Common myeloid progenitor, CD34-positive (primary cell): ENCODE data around the gene PON1.

Source experiments
- CTCF ChIA-PET: fragments of 350-600 bp; sonication (Branson Sonifier 250); formaldehyde crosslinking; loops from one replicate; lab custom pipeline; 2021; ENCODE audit warnings: antibody characterized with exemption; lab: Charles Lee
- POLR2A ChIA-PET: fragments of 350-600 bp; sonication (Branson Sonifier 250); formaldehyde crosslinking; loops from one replicate; lab custom pipeline; 2021; ENCODE audit warnings: antibody characterized with exemption; lab: Charles Lee
- DNase-seq, 3 donors: peaks; one replicate each; pipeline versions ENCODE4 v3.0.0 to v3.0.0-alpha.2; 2013
- H3K27ac ChIP-seq, 2 experiments: 1 replicate in 1 of 2; 2 replicates in 1 of 2; pipeline ENCODE4 v1.7.0; 2013; ENCODE audit warnings: inconsistent platforms in 2 of 2, low read length in 2 of 2, mild to moderate bottlenecking in 2 of 2, low read depth in 1 of 2, moderate library complexity in 1 of 2; ENCODE audit not compliant: severe bottlenecking in 2 of 2, insufficient read depth in 1 of 2, poor library complexity in 1 of 2
- H3K27me3 ChIP-seq, 5 experiments: replicated peaks in 2 of 5; 1 replicate in 3 of 5; 2 replicates in 2 of 5; pipeline versions ENCODE4 v1.6.1 to v1.7.0; 2013; ENCODE audit warnings: low read length in 4 of 5, mild to moderate bottlenecking in 2 of 5, moderate library complexity in 2 of 5, inconsistent platforms in 1 of 5; ENCODE audit not compliant: insufficient read depth in 5 of 5, control insufficient read depth in 4 of 5
- H3K36me3 ChIP-seq, 4 experiments: 1 replicate in 2 of 4; 2 replicates in 2 of 4; pipeline versions ENCODE4 v1.6.1 to v1.7.0; 2013; ENCODE audit warnings: low read length in 3 of 4, control low read depth in 1 of 4, mild to moderate bottlenecking in 1 of 4; ENCODE audit not compliant: control insufficient read depth in 4 of 4, insufficient read depth in 4 of 4
- H3K4me1 ChIP-seq, 4 experiments: 1 replicate in 3 of 4; 2 replicates in 1 of 4; pipeline versions ENCODE4 v1.6.1 to v1.7.1; 2013; ENCODE audit warnings: low read length in 3 of 4, mild to moderate bottlenecking in 3 of 4, control low read depth in 1 of 4, inconsistent platforms in 1 of 4, moderate library complexity in 1 of 4; ENCODE audit not compliant: control insufficient read depth in 4 of 4, insufficient read depth in 4 of 4; ENCODE audit errors: control extremely low read depth in 1 of 4
- H3K4me3 ChIP-seq, 7 experiments: 1 replicate in 4 of 7; 2 replicates in 3 of 7; pipeline versions ENCODE4 v1.5.1 to v1.7.0; 2013; ENCODE audit warnings: mild to moderate bottlenecking in 7 of 7, low read length in 6 of 7, moderate library complexity in 6 of 7, inconsistent platforms in 2 of 7, low read depth in 2 of 7, control low read depth in 1 of 7; ENCODE audit not compliant: insufficient read depth in 4 of 7, control insufficient read depth in 1 of 7; ENCODE audit errors: extremely low read depth in 1 of 7
- H3K9me3 ChIP-seq, 5 experiments: 1 replicate in 4 of 5; 2 replicates in 1 of 5; pipeline versions ENCODE4 v1.6.1 to v1.7.1; 2013; ENCODE audit warnings: low read length in 4 of 5, mild to moderate bottlenecking in 2 of 5, inconsistent platforms in 1 of 5, low read depth in 1 of 5, moderate library complexity in 1 of 5; ENCODE audit not compliant: control insufficient read depth in 4 of 5, insufficient read depth in 2 of 5; ENCODE audit errors: control extremely low read depth in 1 of 5
- WGBS: methylation state at CpG from one replicate; pipeline ENCODE4 v1.1.5; 2013; ENCODE audit not compliant: insufficient coverage; 5-methylcytosine and 5-hydroxymethylcytosine counted together

Gene PON1

DNA sequence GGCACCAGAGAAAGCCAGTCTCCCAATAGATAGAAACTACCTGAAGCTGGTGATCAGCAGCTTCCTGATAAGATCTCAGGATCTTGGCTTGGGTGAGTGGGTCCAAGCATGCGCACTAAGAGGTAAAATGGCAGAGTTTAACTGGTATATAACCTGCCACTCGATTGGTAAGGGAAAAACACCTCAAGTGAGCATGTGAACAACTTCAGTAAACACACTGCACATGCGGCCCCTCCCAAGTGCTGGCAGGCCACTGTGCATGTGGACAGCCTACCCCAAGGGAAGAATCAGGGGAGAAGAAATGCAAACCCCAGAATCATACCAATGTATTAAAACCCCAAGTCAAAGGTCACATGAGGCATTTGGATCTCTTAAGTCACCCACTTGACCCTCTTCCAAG lies 17.7 kb upstream of the PON1 start:
- 100% methylated on average over 3 of the region's 3 CpGs for WGBS
- no peaks in the 10 kb centered on the region for H3K4me1 ChIP-seq
- no peaks in the 10 kb centered on the region for H3K36me3 ChIP-seq
- H3K27me3 ChIP-seq = no peaks in the 10 kb centered on the region
- CTCF ChIA-PET = no interaction called here
- POLR2A ChIA-PET = no interaction called here
- no peaks in the 10 kb centered on the region for H3K9me3 ChIP-seq
- no peak for DNase-seq
- no peak overlapping the region for H3K4me3 ChIP-seq
- no peak overlapping the region for H3K27ac ChIP-seq

DNA sequence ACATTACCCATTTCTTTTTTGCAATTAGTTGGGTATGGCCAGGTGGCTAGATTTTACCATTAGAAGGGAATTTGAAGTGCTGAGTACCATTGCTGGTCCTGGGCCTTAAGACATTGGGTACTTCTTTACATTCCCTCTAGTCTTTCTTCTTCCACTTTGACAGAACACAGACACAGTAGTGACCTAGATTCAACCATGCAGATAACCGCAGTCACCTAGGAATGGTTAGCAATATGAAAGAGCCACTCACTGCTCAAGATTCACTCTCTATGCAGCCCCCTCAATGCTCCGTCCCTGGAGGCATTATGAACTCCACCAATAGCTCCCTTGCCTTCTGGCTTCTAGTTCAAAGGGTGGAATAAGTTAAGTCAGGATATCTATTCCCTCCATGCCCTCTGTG lies 16.2 kb upstream of the PON1 start:
- DNase-seq = no peak
- H3K27me3 ChIP-seq = no peaks in the 10 kb centered on the region
- H3K9me3 ChIP-seq = no peaks in the 10 kb centered on the region
- H3K36me3 ChIP-seq = no peaks in the 10 kb centered on the region
- POLR2A ChIA-PET = no interaction called here
- H3K4me1 ChIP-seq = no peaks in the 10 kb centered on the region
- 100% methylated on average over 1 of the region's 2 CpGs for WGBS
- no peak overlapping the region for H3K27ac ChIP-seq
- no peak overlapping the region for H3K4me3 ChIP-seq
- CTCF ChIA-PET = no interaction called here

DNA sequence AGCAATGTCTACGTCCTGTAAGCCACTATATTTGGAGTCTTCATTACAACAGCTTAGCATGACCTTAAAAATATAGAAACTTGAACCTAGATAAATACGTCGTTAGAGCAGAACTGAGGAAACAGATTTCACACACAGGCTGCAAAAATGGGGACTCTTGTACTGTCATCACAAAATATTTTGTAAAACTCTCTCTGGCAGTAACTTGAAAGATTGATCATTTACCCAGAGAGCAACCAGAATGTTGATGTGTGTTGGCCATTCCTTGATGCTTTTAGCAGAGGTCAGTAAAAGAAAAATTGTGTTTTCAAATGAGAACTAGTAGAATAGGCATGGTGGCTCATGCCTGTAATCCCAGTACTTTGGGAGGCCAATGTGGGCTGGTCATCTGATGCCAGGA lies 14.5 kb upstream of the PON1 start:
- ChIA-PET POLR2A (no interaction called here), CTCF (no interaction called here)
- no peak for DNase-seq
- no peak overlapping the region for H3K4me3 ChIP-seq
- H3K36me3 ChIP-seq = no peaks in the 10 kb centered on the region
- H3K27ac ChIP-seq = no peak overlapping the region
- no peaks in the 10 kb centered on the region for H3K4me1 ChIP-seq
- no peaks in the 10 kb centered on the region for H3K27me3 ChIP-seq
- WGBS = 100% methylated on average over 3 of the region's 3 CpGs
- no peaks in the 10 kb centered on the region for H3K9me3 ChIP-seq

DNA sequence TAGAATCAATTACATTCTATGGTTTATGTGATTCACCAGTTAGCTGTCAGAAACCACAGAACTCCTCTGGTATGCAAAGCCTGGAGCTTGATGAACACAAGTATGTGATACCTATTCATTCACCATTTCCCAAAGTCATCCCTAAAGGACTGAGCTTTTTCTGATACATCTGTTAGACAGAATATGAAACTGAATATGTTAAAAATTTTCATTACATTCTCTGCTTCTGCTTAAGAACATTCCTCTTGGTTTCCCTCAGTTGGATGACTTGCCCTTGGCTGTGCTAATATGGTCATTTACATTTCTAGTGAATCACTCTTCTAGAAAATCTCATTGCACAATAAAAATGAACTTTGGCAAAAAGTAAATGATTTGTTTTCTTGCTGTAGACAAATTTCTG lies 10.8 kb upstream of the PON1 start:
- CTCF ChIA-PET = no interaction called here
- no peak for DNase-seq
- POLR2A ChIA-PET = interaction anchor here (0.6 kb wide), 1 partner anchor 9 kb away, joined by 3 read pairs; no protein-coding TSS in a partner anchor

DNA sequence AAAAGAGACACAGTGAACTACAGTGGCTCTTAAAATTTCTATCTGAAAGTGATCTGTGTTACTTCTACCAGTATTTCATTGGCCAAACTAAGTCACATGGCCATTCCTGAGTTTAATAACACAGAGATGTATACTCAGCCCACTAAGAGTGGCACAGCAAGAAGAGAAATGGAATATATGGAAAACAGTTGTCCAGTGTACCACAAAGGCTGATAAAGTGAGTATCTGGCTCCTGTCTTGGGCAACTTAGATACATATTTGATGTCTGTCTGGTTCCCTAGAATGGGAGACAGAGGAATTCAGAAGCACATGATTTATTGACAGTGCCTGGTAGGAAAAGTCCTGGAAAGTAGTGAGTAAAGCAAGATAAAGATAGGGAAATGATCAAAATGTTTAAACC lies 10.1 kb upstream of the PON1 start:
- ChIA-PET CTCF (no interaction called here), POLR2A (no interaction called here)
- no peaks in the 10 kb centered on the region for H3K9me3 ChIP-seq
- no peaks in the 10 kb centered on the region for H3K36me3 ChIP-seq
- H3K27me3 ChIP-seq = no peaks in the 10 kb centered on the region
- no peak overlapping the region for H3K4me3 ChIP-seq
- no peak for DNase-seq
- no peak overlapping the region for H3K27ac ChIP-seq
- peaks cover 0 to 7% (median 5%) of the 10 kb centered on the region in 4 experiments for H3K4me1 ChIP-seq

More for the DNA sequence above, 10.8 kb upstream of the PON1 start:
- Histone ChIP-seq H3K4me3 (no peak overlapping the region), H3K36me3 (no peaks in the 10 kb centered on the region), H3K27me3 (no peaks in the 10 kb centered on the region), H3K4me1 (peaks cover 0 to 7% (median 4%) of the 10 kb centered on the region in 4 experiments), H3K27ac (no peak overlapping the region), H3K9me3 (no peaks in the 10 kb centered on the region)

DNA sequence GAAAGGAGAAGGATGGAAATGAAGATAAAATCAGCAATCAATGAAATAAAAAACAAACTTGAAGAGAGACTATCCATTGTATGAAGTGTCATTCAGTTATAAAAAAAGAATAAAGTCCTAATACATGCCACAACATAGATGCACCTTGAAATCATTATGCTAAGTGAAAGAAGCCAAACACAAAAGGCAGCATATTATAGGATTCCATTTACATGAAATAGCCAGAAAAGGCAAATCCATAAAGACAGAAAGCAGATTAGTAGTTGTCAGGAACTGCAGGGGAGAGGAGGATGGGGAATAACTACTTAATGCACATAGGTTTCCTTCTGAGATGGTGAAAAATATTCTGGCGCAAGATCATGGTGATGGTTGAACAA lies 6.6 kb upstream of the PON1 start:
- DNase-seq = peak in 1 of 3 donors; percentile 1
- H3K9me3 ChIP-seq = no peaks in the 10 kb centered on the region
- POLR2A ChIA-PET = no interaction called here
- CTCF ChIA-PET = interaction anchor here (0.9 kb wide), 1 partner anchor 357 kb away, joined by 3 read pairs; no protein-coding TSS in a partner anchor
- peak overlapping the region; percentile 34 to 63 for H3K27ac ChIP-seq
- H3K36me3 ChIP-seq = no peaks in the 10 kb centered on the region
- WGBS = no CpG with 5 or more reads among the region's 1 CpG
- H3K27me3 ChIP-seq = no peaks in the 10 kb centered on the region
- H3K4me1 ChIP-seq = peaks cover 0 to 7% (median 5%) of the 10 kb centered on the region in 4 experiments
- peak overlapping the region in 6 of 7 experiments; percentile 40 to 81 (median 53) for H3K4me3 ChIP-seq

DNA sequence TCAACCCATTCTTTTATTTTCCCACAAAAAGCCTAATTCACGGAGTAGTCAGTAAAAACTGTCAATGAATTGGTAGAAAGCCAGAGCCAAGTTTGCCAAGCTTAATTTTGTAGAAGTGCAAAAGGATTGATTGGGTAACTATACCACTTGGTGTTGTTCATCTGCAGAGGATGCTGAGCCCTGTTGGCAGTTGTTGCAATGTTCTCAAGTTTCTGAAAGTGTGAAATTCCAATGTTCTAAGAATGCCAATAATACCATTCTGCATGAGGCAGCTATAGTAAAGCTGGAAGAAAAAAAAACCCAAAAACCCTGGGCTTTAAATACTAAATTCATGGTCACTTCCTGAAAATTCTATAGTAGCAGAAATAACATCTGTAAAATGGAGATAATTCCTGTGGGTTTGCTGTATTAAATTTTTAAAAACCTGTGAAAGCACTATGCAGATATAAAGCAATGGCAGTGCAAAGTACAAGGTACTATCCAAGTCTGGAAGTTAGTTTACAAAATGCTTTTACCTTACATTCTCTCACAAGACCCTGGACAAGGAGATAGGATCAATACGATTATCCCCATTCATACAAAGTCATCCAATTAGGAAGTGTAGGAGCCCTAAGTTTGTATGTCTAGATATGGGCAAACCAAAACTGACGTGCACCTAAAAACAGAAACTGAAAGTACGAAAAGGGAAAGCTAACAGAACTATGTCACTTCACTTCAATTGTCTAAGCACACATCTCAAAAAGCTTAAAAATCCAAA lies 6.0 kb upstream of the PON1 start:
- H3K27ac ChIP-seq = peak overlapping the region; percentile 34 to 63
- no peaks in the 10 kb centered on the region for H3K9me3 ChIP-seq
- H3K36me3 ChIP-seq = no peaks in the 10 kb centered on the region
- POLR2A ChIA-PET = no interaction called here
- WGBS = no CpG with 5 or more reads among the region's 4 CpGs
- peak; percentile 43 to 79 (median 70) for DNase-seq
- no peaks in the 10 kb centered on the region for H3K27me3 ChIP-seq
- H3K4me1 ChIP-seq = peaks cover 0 to 7% (median 5%) of the 10 kb centered on the region in 4 experiments
- peak overlapping the region in 6 of 7 experiments; percentile 40 to 81 (median 53) for H3K4me3 ChIP-seq
- CTCF ChIA-PET = interaction anchor here (0.9 kb wide), 1 partner anchor 357 kb away, joined by 3 read pairs; no protein-coding TSS in a partner anchor
